Gastroesophageal sphincter (tissue), 4 donors: ENCODE measurements around the gene ESPNL. TPM values are rescaled to one million over a fixed set of nuclear protein-coding genes. Genes with fewer than 3 reads are reported as not detected.

Experiments used
- ATAC-seq: fragments of 150-250 bp; one replicate; pipeline ENCODE4 v1.9.1; 2016; ENCODE audit warnings: mild to moderate bottlenecking, moderate library complexity
- H3K27ac ChIP-seq, 4 donors: fragments of 200-600 bp; sonication (generic) in 3 of 4; 1 replicate in 3 of 4; 2 replicates in 1 of 4; pipeline ENCODE4 v1.5.1; 2016 to 2019
- H3K27me3 ChIP-seq: fragments of 200-600 bp; sonication (generic); one replicate; pipeline ENCODE4 v1.5.1; 2019
- H3K36me3 ChIP-seq, 2 donors: fragments of 200-600 bp; sonication (generic); one replicate each; pipeline ENCODE4 v1.5.1; 2019; ENCODE audit warnings: control low read depth in 1 of 2
- H3K4me1 ChIP-seq, 3 donors: fragments of 200-600 bp; sonication (generic); 1 replicate in 2 of 3; 2 replicates in 1 of 3; pipeline ENCODE4 v1.5.1; 2016 to 2019; ENCODE audit warnings: control low read depth in 2 of 3
- H3K4me3 ChIP-seq, 2 donors: fragments of 200-600 bp; sonication (generic); one replicate each; pipeline ENCODE4 v1.5.1; 2019; ENCODE audit warnings: mild to moderate bottlenecking in 1 of 2, moderate library complexity in 1 of 2
- H3K9me3 ChIP-seq, 3 donors: fragments of 200-600 bp; sonication (generic); one replicate each; pipeline ENCODE4 v1.5.1; 2017 to 2019; ENCODE audit warnings: control low read depth in 2 of 3
- EP300 ChIP-seq: sonication (generic); formaldehyde crosslinking; IDR thresholded peaks from one replicate; pipeline ENCODE4 v1.6.1; 2017; ENCODE audit warnings: antibody characterized with exemption, mild to moderate bottlenecking
- POLR2A ChIP-seq, 2 donors: fragments of 450-650 bp; IDR thresholded peaks; one replicate each; pipeline ENCODE4 v1.6.1; 2017; ENCODE audit warnings: antibody characterized with exemption in 2 of 2, mild to moderate bottlenecking in 2 of 2, moderate library complexity in 1 of 2
- POLR2AphosphoS5 ChIP-seq: sonication (generic); formaldehyde crosslinking; IDR thresholded peaks from one replicate; pipeline ENCODE4 v1.6.1; 2017; ENCODE audit warnings: antibody characterized with exemption
- WGBS, 2 donors: methylation state at CpG; one replicate each; pipeline ENCODE4 v1.1.5; 2018; ENCODE audit warnings: low coverage in 1 of 2; 5-methylcytosine and 5-hydroxymethylcytosine counted together
- total RNA-seq, 4 donors: library from RNA; depleted of rRNA; stranded (reverse); fragments of >200 nt; gene quantifications; one replicate each; pipeline ENCODE4 v1.1.0, GENCODE V29; 2016
- TF ChIP-seq, protein P1 (sequence below), 4 experiments: fragments of 200-600 bp in 2 of 4; fragments of 450-650 bp in 2 of 4; sonication (generic) in 1 of 4; IDR thresholded peaks; one replicate each; pipeline ENCODE4 v1.5.1; 2017 to 2019; ENCODE audit warnings: antibody characterized with exemption in 4 of 4, mild to moderate bottlenecking in 2 of 4, moderate library complexity in 2 of 4

Gene ESPNL
- total RNA-seq, 4 donors from 2014 or later = 0.12 to 3.4 (median 0.31) TPM; not detected in 1

DNA sequence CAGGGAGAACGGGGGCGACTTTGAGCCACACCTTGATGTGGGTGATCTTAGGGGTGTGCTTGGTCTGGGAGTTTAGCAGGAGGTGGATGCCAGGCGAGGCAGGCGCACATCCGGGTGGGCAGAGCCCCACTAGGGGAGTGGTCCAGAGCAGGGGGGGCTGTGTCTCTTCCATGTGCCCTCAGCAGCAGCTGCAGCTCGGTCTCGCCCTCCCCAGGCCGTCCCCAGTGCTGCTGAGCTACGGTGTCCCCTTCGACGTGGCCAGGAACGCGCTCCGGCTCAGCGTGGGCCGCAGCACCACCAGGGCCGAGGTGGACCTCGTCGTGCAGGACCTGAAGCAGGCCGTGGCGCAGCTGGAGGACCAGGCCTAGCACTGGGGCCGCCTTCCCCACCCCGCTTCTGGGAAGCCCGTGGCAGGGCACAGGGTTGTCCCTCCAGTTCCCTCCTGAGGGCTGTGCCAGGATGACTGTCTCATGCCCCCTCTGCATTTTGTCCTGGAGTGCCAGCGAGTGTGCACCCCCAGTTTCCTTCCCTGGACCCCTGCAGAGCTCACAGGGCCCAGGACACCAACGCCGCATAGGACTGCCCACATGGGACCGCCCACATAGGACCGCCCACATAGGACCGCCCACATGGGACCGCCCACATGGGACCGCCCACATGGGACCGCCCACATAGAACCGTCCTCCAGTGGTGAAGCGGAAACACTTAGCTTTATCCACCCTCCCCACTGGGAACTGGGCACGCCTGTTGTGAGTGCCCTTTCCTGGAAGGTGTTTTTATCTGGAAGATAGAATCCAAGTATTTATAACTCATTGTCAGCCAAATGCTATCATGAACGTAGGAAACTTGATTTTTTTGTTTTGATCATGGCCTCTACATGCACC is 1.9 kb upstream of the ESPNL start:
- Histone ChIP-seq H3K9me3 (no peaks in the 10 kb centered on the region), H3K4me3 (no peak overlapping the region), H3K27ac (peak overlapping the region in 1 of 4 donors; percentile 33), H3K36me3 (peaks cover 0 to 7% of the 10 kb centered on the region in 2 donors), H3K27me3 (no peaks in the 10 kb centered on the region), H3K4me1 (no peaks in the 10 kb centered on the region)
- ATAC-seq = peak; percentile 79
- WGBS, 2 donors = 20 to 57% methylated on average over 1 to 5 of the region's 37 CpGs
- no peak for TF ChIP-seq EP300
- TF ChIP-seq, protein P1, sequence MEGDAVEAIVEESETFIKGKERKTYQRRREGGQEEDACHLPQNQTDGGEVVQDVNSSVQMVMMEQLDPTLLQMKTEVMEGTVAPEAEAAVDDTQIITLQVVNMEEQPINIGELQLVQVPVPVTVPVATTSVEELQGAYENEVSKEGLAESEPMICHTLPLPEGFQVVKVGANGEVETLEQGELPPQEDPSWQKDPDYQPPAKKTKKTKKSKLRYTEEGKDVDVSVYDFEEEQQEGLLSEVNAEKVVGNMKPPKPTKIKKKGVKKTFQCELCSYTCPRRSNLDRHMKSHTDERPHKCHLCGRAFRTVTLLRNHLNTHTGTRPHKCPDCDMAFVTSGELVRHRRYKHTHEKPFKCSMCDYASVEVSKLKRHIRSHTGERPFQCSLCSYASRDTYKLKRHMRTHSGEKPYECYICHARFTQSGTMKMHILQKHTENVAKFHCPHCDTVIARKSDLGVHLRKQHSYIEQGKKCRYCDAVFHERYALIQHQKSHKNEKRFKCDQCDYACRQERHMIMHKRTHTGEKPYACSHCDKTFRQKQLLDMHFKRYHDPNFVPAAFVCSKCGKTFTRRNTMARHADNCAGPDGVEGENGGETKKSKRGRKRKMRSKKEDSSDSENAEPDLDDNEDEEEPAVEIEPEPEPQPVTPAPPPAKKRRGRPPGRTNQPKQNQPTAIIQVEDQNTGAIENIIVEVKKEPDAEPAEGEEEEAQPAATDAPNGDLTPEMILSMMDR (IDR thresholded peaks at IDR 0.05) = no peak
- no peak for TF ChIP-seq POLR2AphosphoS5
- no peak for TF ChIP-seq POLR2A (IDR thresholded peaks at IDR 0.05)

DNA sequence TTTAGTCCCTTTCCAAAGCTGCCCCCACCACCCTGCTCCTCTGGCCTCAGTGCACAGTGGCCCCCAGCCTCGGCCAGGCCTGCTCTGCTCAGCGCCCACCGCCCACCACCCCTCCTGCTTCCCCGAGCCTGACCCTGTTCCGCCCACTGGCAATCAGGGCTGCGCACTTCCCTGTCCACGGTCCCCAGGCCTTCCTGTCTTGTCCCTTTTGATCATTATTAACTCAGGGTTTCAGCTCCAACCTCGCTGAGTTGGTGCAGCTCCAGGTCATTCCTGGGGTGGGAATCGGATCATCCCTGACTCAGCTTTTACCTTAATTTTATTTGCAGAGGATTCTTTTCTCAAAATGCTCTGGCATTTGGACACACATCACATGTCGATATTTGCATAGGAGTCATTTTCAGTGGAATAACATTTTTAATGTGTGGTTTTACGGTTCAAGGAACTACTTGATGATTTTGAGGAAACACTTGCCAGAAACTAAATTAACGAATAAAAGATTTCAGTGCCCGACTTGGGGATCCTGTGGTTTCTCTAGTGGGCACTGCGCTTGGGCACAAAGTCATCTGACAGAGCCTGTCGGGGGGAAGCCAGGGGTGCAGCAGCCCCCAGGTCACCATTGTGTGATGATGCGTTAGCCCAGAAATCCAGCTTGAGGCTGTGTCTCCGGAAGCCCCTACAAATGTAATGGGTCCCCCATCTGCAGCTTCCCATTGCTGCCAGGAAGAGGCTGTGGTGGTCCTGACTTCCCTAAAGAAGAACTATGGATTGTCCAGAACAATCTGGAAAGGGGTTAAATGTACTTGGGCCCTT is 1.0 kb upstream of the ESPNL start:
- Histone ChIP-seq H3K9me3 (no peaks in the 10 kb centered on the region), H3K36me3 (peaks cover 0 to 7% of the 10 kb centered on the region in 2 donors), H3K4me1 (no peaks in the 10 kb centered on the region), H3K27me3 (no peaks in the 10 kb centered on the region), H3K27ac (peak overlapping the region in 1 of 4 donors; percentile 33), H3K4me3 (no peak overlapping the region)
- WGBS, 2 donors = 88 to 93% methylated on average over 8 to 11 of the region's 17 CpGs
- no peak for TF ChIP-seq POLR2A (IDR thresholded peaks at IDR 0.05)
- no peak for TF ChIP-seq EP300
- TF ChIP-seq, protein P1 (IDR thresholded peaks at IDR 0.05) = no peak
- TF ChIP-seq POLR2AphosphoS5 = no peak
- no peak for ATAC-seq

DNA sequence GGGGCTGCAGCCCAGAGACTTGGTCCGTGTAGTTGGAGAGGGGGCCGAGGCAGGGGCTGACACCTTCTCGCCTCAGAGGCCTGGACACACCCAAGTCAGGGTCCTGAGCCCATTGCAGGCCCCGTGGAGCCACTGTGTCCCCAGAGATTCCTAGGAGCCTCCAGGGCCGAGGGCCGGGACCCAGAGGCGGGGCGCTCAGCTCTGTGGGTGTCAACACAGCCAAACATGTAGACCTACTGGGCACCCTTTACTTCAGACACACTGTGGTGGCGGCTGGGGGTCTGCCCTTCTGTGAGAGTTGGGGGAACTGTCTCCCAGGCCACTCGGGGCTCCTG is 459 bp upstream of the ESPNL start:
- Histone ChIP-seq H3K4me3 (no peak overlapping the region), H3K27me3 (no peaks in the 10 kb centered on the region), H3K27ac (peak overlapping the region in 1 of 4 donors; percentile 33), H3K4me1 (no peaks in the 10 kb centered on the region), H3K9me3 (no peaks in the 10 kb centered on the region), H3K36me3 (peaks cover 0 to 3% of the 10 kb centered on the region in 2 donors)
- ATAC-seq = no peak
- 93% methylated on average over 3 of the region's 10 CpGs; no CpG with 5 or more reads in 1 of the 2 donors for WGBS, 2 donors
- no peak for TF ChIP-seq POLR2AphosphoS5
- TF ChIP-seq, protein P1 (IDR thresholded peaks at IDR 0.05) = no peak
- no peak for TF ChIP-seq POLR2A (IDR thresholded peaks at IDR 0.05)
- TF ChIP-seq EP300 = no peak

DNA sequence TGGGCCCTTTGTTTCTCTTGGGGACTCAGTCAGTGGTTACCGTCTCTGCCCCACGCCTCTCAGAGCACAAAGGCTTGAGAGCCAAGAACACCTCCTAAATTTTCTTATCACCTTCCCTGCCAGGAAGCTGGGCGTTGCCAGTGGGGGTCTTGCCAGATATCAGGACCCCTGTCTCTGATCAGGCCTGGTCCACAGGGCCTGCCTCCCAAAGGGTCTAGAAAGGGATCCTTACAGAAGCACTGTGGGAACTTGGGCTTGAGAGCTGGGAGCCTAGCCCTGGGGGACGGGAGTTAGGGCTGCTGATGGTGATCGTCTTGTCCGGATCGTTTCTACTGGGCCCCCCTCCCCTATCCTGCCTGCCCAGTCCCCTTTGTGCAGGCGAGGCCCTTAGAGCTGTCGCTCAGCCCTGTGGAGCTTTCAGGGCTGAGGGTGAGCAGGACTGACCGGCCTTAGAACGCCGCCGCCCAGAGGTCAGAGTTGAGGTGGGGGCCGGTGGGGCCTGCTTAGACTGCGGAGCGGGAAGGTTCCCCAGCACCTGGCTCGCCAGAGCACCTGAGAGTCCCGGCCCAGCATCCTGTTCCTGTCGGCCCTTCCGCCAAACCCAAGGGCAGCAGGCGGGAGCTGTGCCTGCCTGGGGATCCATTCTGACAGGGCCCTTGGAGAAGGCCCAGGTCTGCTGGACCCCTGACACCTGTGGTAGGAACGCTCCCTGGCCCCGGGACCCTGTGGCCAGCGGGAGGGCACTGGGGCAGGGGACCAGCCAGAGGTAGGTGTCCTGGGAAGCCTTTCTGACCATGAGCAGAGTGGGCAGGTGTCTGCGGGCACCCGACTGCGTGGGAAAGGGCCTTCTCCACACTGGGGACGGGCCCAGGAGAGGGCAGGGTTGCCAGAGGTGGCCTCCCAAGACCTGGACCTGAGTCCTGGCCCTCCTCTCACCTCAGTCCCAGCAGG is 956 bp downstream of the ESPNL start:
- Histone ChIP-seq H3K4me1 (no peaks in the 10 kb centered on the region), H3K27me3 (no peaks in the 10 kb centered on the region), H3K27ac (no peak overlapping the region), H3K4me3 (no peak overlapping the region), H3K36me3 (no peaks in the 10 kb centered on the region), H3K9me3 (no peaks in the 10 kb centered on the region)
- 100% methylated on average over 1 of the region's 28 CpGs; no CpG with 5 or more reads in 1 of the 2 donors for WGBS, 2 donors
- ATAC-seq = no peak
- TF ChIP-seq EP300 (no peak), POLR2AphosphoS5 (no peak), POLR2A (IDR thresholded peaks at IDR 0.05) (no peak)
- TF ChIP-seq, protein P1 (IDR thresholded peaks at IDR 0.05) = no peak
